MCF 10A (cell line): ENCODE measurements around the gene ATRAID. TPM values are rescaled to one million over a fixed set of nuclear protein-coding genes. Genes with fewer than 3 reads are reported as not detected.

Experiments
- BruUV-seq: library from RNA; stranded (reverse); fragments of 400-500 nt; replicated peaks from 2 replicates; lab custom pipeline; 2021; lab: Mats Ljungman, UMichigan
- CTCF ChIA-PET: fragments of 300-600 bp; sonication (Branson Sonifier 250); formaldehyde crosslinking; extraction: SDS; loops from one replicate; lab custom pipeline; 2021; ENCODE audit warnings: antibody characterized with exemption, inconsistent platforms; lab: Yijun Ruan, JAX
- POLR2A ChIA-PET: fragments of 300-600, 350-650 bp; sonication (Branson Sonifier 250); formaldehyde crosslinking; extraction: SDS; loops from one replicate; lab custom pipeline; 2020; ENCODE audit warnings: antibody characterized with exemption, inconsistent platforms; lab: Yijun Ruan, JAX
- DNase-seq: peaks from one replicate; pipeline ENCODE4 v3.0.0-alpha.2; 2018; ENCODE audit not compliant: unreplicated experiment
- H3K27ac Mint-ChIP-seq: one replicate; pipeline ENCODE4 v1.8.0; 2022; ENCODE audit warnings: mild to moderate bottlenecking, low read depth, mixed read lengths; ENCODE audit not compliant: unreplicated experiment
- H3K27me3 Mint-ChIP-seq: one replicate; pipeline ENCODE4 v1.8.0; 2022; ENCODE audit warnings: mixed read lengths; ENCODE audit not compliant: insufficient read depth, unreplicated experiment
- H3K36me3 Mint-ChIP-seq: one replicate; pipeline ENCODE4 v1.8.0; 2022; ENCODE audit warnings: mild to moderate bottlenecking, moderate library complexity, mixed read lengths; ENCODE audit not compliant: insufficient read depth, unreplicated experiment
- H3K4me1 Mint-ChIP-seq: one replicate; pipeline ENCODE4 v1.8.0; 2022; ENCODE audit warnings: mixed read lengths; ENCODE audit not compliant: insufficient read depth, unreplicated experiment
- H3K4me3 Mint-ChIP-seq: one replicate; pipeline ENCODE4 v1.8.0; 2022; ENCODE audit warnings: mild to moderate bottlenecking, moderate library complexity, mixed read lengths; ENCODE audit not compliant: unreplicated experiment
- H3K9me3 Mint-ChIP-seq: one replicate; pipeline ENCODE4 v1.8.0; 2022; ENCODE audit warnings: mixed read lengths; ENCODE audit not compliant: unreplicated experiment
- CTCF ChIP-seq: fragments of 200-600 bp; IDR thresholded peaks from one replicate; pipeline ENCODE4 v1.8.0; 2022; ENCODE audit warnings: antibody characterized with exemption, mild to moderate bottlenecking; ENCODE audit not compliant: unreplicated experiment
- intact Hi-C: fragments of 100-400 bp; cut with micrococcal nuclease; formaldehyde crosslinking; loops from 2 replicates; pipeline ENCODE4 v1.14.1; 2022
- total RNA-seq: library from RNA; stranded (reverse); gene quantifications from 2 replicates; pipeline ENCODE4 v1.2.3, GENCODE V29; 2022

Gene ATRAID
- total RNA-seq, 1 experiment from 2014 or later, result 115 TPM

- no peak overlapping the region for H3K4me3 Mint-ChIP-seq
- no peak for DNase-seq
- H3K9me3 Mint-ChIP-seq, result no peaks in the 10 kb centered on the region
- BruUV-seq, result no TSS peak
- no peaks in the 10 kb centered on the region for H3K27me3 Mint-ChIP-seq
- no peaks in the 10 kb centered on the region for H3K4me1 Mint-ChIP-seq
- POLR2A ChIA-PET, result interaction anchor here (1.0 kb wide), 1 partner anchor 10 kb away, joined by 3 read pairs; no protein-coding TSS in a partner anchor
- CTCF ChIA-PET, result no interaction called here
- H3K27ac Mint-ChIP-seq, result no peak overlapping the region
- no peak for TF ChIP-seq CTCF
- intact Hi-C loops, result no loop called here
- peaks cover 77% of the 10 kb centered on the region for H3K36me3 Mint-ChIP-seq
Observed at GRCh38 chr2:27240406-27240805, 28.6 kb downstream of the ATRAID start.

DNA sequence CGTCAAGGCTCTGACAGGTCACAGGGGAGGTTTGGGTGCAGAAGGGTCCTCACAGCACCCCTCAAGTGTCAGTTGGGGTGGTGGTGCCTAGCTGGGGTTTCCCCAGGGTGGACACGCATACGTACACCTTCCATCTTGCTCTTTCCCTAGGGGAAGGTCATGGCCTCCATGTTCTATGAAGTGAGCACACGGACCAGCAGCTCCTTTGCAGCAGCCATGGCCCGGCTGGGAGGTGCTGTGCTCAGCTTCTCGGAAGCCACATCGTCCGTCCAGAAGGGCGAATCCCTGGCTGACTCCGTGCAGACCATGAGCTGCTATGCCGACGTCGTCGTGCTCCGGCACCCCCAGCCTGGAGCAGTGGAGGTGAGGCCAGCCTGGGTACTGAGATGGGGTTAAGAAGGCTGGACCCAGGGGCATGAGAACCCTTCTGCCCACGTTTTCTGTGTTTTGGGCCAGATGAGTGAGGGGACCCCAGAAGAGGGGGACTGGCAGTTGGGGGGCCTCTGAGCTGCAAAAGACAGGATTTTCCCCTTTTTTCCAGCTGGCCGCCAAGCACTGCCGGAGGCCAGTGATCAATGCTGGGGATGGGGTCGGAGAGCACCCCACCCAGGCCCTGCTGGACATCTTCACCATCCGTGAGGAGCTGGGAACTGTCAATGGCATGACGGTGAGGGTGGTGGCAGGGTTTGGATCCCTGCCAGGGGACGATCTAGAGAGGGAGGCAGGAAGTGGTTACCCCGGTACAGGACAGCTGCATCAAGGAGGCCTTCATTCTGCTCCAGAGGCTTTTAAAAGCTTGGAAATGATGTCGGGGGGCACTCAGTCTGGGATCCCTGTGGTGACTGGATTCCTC lies 30.1 kb downstream of the ATRAID start:
- intact Hi-C loops, result no loop called here
- CTCF ChIA-PET, result interaction anchor here (1.0 to 1.4 kb wide), 7 partner anchors 34 to 140 kb away, joined by 3 to 8 read pairs (median 4); partner anchors contain the start of gene DNAJC5G
- H3K27ac Mint-ChIP-seq, result no peak overlapping the region
- DNase-seq, result no peak
- H3K9me3 Mint-ChIP-seq, result no peaks in the 10 kb centered on the region
- no TSS peak for BruUV-seq
- H3K4me1 Mint-ChIP-seq, result no peaks in the 10 kb centered on the region
- TF ChIP-seq CTCF, result no peak
- no peak overlapping the region for H3K4me3 Mint-ChIP-seq
- peaks cover 65% of the 10 kb centered on the region for H3K36me3 Mint-ChIP-seq
- POLR2A ChIA-PET, result no interaction called here
- no peaks in the 10 kb centered on the region for H3K27me3 Mint-ChIP-seq

DNA sequence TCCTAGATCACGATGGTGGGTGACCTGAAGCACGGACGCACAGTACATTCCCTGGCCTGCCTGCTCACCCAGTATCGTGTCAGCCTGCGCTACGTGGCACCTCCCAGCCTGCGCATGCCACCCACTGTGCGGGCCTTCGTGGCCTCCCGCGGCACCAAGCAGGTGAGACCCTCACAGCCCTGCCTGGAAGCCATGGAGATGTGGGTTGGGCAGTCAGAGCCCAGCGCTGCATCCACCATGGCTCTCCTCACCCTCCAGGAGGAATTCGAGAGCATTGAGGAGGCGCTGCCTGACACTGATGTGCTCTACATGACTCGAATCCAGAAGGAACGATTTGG lies 30.7 kb downstream of the ATRAID start:
- Mint-ChIP-seq H3K4me3 (no peak overlapping the region), H3K27me3 (no peaks in the 10 kb centered on the region), H3K9me3 (no peaks in the 10 kb centered on the region), H3K27ac (no peak overlapping the region), H3K36me3 (peaks cover 59% of the 10 kb centered on the region), H3K4me1 (no peaks in the 10 kb centered on the region)
- no peak for TF ChIP-seq CTCF
- BruUV-seq, result no TSS peak
- POLR2A ChIA-PET, result no interaction called here
- no peak for DNase-seq
- intact Hi-C loops, result no loop called here
- CTCF ChIA-PET, result interaction anchor here (0.7 to 1.0 kb wide), 2 partner anchors 21 to 140 kb away, joined by 4 read pairs; no protein-coding TSS in a partner anchor

DNA sequence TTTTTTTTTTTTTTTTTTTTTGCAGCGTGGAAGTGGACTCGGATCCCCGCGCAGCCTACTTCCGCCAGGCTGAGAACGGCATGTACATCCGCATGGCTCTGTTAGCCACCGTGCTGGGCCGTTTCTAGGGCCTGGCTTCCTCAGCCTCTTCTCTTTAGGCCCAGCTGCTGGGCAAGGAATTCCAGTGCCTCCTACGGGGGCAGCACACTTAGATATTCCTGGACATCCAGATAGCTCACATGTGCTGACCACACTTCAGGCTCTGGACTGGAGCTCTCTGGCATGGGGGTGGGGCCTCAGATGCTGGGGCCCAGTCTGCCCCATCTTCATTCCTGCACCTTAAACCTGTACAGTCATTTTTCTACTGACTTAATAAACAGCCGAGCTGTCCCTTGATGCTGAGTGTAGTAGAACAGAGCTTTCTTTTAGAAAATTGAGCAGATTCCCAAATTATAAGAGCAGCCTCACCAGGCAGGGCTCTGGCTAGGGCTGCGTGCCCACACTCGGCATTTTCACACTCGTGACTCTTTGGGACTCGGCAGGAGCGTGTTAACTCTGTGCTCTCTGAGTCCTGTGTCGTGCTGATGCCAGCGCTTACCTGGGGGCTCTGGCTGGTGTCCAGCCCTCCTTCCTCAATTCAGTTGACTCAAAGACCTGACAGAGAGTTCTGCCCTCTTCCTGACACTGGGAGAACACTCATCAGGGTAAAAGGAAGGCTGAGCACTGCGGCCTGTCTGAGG lies 31.7 kb downstream of the ATRAID start:
- Mint-ChIP-seq H3K9me3 (no peaks in the 10 kb centered on the region), H3K27me3 (no peaks in the 10 kb centered on the region), H3K36me3 (peaks cover 51% of the 10 kb centered on the region), H3K4me1 (no peaks in the 10 kb centered on the region), H3K4me3 (no peak overlapping the region), H3K27ac (no peak overlapping the region)
- no peak for DNase-seq
- intact Hi-C loops, result no loop called here
- BruUV-seq, result TSS peak; percentile 38
- ChIA-PET POLR2A (no interaction called here), CTCF (no interaction called here)
- TF ChIP-seq CTCF, result no peak
